ENCODE measurements around the gene CASTOR1.
A peak's percentile ranks its signal among the peaks of the same experiment; 100 is the strongest.

CASTOR1 gene

DNA sequence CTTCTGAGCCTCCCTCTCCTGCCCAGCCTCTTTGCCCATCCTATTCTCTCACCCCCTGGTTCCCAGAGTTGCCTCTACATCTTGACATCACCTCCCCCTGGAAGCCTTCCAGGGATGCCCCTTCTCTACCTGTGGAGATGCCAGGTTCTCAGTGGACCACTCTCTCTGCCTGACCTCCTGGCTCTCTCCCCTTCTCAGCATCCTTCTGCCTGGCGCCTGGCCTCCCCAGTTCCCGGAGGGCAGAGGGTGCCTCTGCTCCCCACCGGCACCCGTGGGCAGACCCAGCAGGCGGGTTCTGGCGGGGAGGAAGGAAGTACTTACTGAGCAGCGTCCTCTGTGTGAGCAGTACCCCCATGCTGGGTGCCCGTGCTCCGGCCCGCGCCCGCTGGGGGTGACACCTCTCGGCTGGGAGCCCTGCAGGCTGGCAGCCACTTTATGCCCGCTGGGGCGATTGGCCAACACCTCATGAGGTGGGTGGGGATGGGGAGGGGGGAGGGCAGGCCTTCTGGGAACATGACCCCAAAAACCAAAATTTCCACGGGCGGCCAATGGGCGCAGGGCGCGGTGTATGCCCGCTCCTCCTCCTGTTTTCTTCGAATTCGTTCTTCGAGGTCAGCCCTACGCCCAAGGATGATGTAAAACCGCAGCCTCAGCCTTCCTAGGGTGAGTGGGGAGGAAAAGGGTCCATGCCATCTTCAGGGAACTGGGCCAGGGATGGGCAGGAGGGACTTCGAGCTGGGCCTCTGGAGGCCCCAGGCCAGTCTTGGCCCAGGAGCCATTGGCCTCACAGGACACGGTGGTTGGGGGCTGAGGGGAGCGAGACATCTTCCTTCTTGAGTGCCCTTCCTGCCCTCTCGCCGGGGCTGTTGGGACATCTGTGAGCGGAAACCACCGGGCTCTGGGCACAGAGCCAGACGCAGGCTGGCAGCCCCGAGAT lies 22.6 kb downstream of the CASTOR1 start, which contains the start of gene OSM:
Gene OSM (minus strand): TSS at position 407 of the 937 bp plus-strand sequence. CDS start 52 bp downstream, at position 355.
- Histone ChIP-seq H3K36me3 (no peaks in the 10 kb centered on the region), H3K27me3 (no peaks in the 10 kb centered on the region), H3K4me3 (ENCODE audit: low read depth, low read length) (no peak within 1 kb of the TSS), H3K9me3 (no peaks in the 10 kb centered on the region), H3K4me1 (no peaks in the 10 kb centered on the region)
- TF ChIP-seq, protein P1, sequence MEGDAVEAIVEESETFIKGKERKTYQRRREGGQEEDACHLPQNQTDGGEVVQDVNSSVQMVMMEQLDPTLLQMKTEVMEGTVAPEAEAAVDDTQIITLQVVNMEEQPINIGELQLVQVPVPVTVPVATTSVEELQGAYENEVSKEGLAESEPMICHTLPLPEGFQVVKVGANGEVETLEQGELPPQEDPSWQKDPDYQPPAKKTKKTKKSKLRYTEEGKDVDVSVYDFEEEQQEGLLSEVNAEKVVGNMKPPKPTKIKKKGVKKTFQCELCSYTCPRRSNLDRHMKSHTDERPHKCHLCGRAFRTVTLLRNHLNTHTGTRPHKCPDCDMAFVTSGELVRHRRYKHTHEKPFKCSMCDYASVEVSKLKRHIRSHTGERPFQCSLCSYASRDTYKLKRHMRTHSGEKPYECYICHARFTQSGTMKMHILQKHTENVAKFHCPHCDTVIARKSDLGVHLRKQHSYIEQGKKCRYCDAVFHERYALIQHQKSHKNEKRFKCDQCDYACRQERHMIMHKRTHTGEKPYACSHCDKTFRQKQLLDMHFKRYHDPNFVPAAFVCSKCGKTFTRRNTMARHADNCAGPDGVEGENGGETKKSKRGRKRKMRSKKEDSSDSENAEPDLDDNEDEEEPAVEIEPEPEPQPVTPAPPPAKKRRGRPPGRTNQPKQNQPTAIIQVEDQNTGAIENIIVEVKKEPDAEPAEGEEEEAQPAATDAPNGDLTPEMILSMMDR (IDR thresholded peaks at IDR 0.05; ENCODE audit: low read depth, low read length): no peak
- DNase-seq: no peak

GRCh38 chr22:30265823-30266444 lies 23.4 kb downstream of the CASTOR1 start:
- H3K36me3 ChIP-seq: no peaks in the 10 kb centered on the region
- no peak overlapping the region for H3K4me3 ChIP-seq (ENCODE audit: low read depth, low read length)
- TF ChIP-seq, protein P1 (IDR thresholded peaks at IDR 0.05; ENCODE audit: low read depth, low read length): no peak
- no peaks in the 10 kb centered on the region for H3K4me1 ChIP-seq
- DNase-seq: no peak
- no peaks in the 10 kb centered on the region for H3K27me3 ChIP-seq
- H3K9me3 ChIP-seq: no peaks in the 10 kb centered on the region

GRCh38 chr22:30265131-30265720 lies 24.1 kb downstream of the CASTOR1 start:
- H3K36me3 ChIP-seq: no peaks in the 10 kb centered on the region
- DNase-seq: no peak
- TF ChIP-seq, protein P1 (IDR thresholded peaks at IDR 0.05; ENCODE audit: low read depth, low read length): no peak
- H3K4me1 ChIP-seq: no peaks in the 10 kb centered on the region
- H3K27me3 ChIP-seq: no peaks in the 10 kb centered on the region
- no peaks in the 10 kb centered on the region for H3K9me3 ChIP-seq
- no peak overlapping the region for H3K4me3 ChIP-seq (ENCODE audit: low read depth, low read length)

GRCh38 chr22:30263883-30264282 lies 25.4 kb downstream of the CASTOR1 start:
- H3K27me3 ChIP-seq: no peaks in the 10 kb centered on the region
- no peak overlapping the region for H3K4me3 ChIP-seq (ENCODE audit: low read depth, low read length)
- H3K9me3 ChIP-seq: no peaks in the 10 kb centered on the region
- no peak for DNase-seq
- TF ChIP-seq, protein P1 (IDR thresholded peaks at IDR 0.05; ENCODE audit: low read depth, low read length): no peak
- no peaks in the 10 kb centered on the region for H3K36me3 ChIP-seq
- H3K4me1 ChIP-seq: no peaks in the 10 kb centered on the region

- Histone ChIP-seq H3K4me1 (no peaks in the 10 kb centered on the region), H3K27me3 (no peaks in the 10 kb centered on the region), H3K4me3 (ENCODE audit: low read depth, low read length) (peak overlapping the region; percentile 32), H3K9me3 (no peaks in the 10 kb centered on the region), H3K36me3 (no peaks in the 10 kb centered on the region)
- TF ChIP-seq, protein P1 (IDR thresholded peaks at IDR 0.05; ENCODE audit: low read depth, low read length): peak; percentile 97
- DNase-seq: peak; percentile 87
Measured at GRCh38 chr22:30262917-30263741, 26.2 kb downstream of the CASTOR1 start.

Measured in BE2C (cell line).